K562 (cell line): ENCODE results near the gene OPCML. TPM values are rescaled to one million over a fixed set of nuclear protein-coding genes. Genes with fewer than 3 reads are reported as not detected.

Experiments
- ATAC-seq: fragments of 200-7000 bp; cut with Tn5 transposase; 3 replicates; pipeline ENCODE4 v1.9.1; 2020; ENCODE audit warnings: moderate library complexity
- BruUV-seq: library from RNA; stranded (reverse); fragments of 400-500 nt; replicated peaks from 2 replicates; lab custom pipeline; 2021; lab: Mats Ljungman, UMichigan
- CTCF ChIA-PET: fragments of 300-600 bp; formaldehyde crosslinking; extraction: SDS; loops from one replicate; lab custom pipeline; 2021; ENCODE audit warnings: low intra/inter-chr PET ratio; lab: Yijun Ruan, JAX
- POLR2A ChIA-PET: fragments of 300-600, 350-650 bp; sonication (Branson Sonifier 250); formaldehyde crosslinking; extraction: SDS; loops from one replicate; lab custom pipeline; 2021; ENCODE audit warnings: antibody characterized with exemption, inconsistent platforms; lab: Yijun Ruan, JAX
- DNase-seq, 4 experiments: peaks; one replicate each; pipeline versions ENCODE4 v3.0.0 to v3.0.0-alpha.2; 2011 to 2018; ENCODE audit warnings: low spot score in 3 of 4, mixed read lengths in 3 of 4; ENCODE audit errors: extremely low read depth in 1 of 4
- FAIRE-seq: peaks from 2 replicates; lab custom pipeline; 2011; peaks lifted over from hg19 to GRCh38; lab: Jason Lieb, UNC
- H2AFZ ChIP-seq: 2 replicates; pipeline ENCODE4 v1.6.0; 2011; ENCODE audit warnings: low read depth, low read length, control low read depth, inconsistent platforms
- H3K27ac ChIP-seq: fragments of 200-600 bp; 3 replicates; pipeline ENCODE4 v1.8.0; 2011; ENCODE audit warnings: low read depth, mild to moderate bottlenecking, control low read depth, inconsistent platforms, low read length, moderate library complexity, mixed read lengths; ENCODE audit errors: extremely low read depth
- H3K27me3 ChIP-seq, 2 experiments: fragments of 300-600 bp in 1 of 2; 2 replicates in 1 of 2; 3 replicates in 1 of 2; pipeline versions ENCODE4 v1.6.0 to v1.8.0; 2011; ENCODE audit warnings: inconsistent platforms in 2 of 2, low read length in 2 of 2, mild to moderate bottlenecking in 1 of 2, mixed read lengths in 1 of 2, moderate library complexity in 1 of 2; ENCODE audit not compliant: control insufficient read depth in 2 of 2, insufficient read depth in 2 of 2
- H3K36me3 ChIP-seq: fragments of 300-600 bp; 3 replicates; pipeline ENCODE4 v1.8.0; 2011; ENCODE audit warnings: mild to moderate bottlenecking, low read length, inconsistent platforms; ENCODE audit not compliant: control insufficient read depth, insufficient read depth
- H3K4me1 ChIP-seq, 2 experiments: fragments of 200-600 bp in 1 of 2; replicated peaks in 1 of 2; 2 replicates in 1 of 2; 3 replicates in 1 of 2; pipeline versions ENCODE4 v1.5.1 to v1.8.0; 2011; ENCODE audit warnings: inconsistent platforms in 2 of 2, low read length in 2 of 2, mild to moderate bottlenecking in 1 of 2, mixed read lengths in 1 of 2, moderate library complexity in 1 of 2; ENCODE audit not compliant: control insufficient read depth in 2 of 2, insufficient read depth in 2 of 2
- H3K4me2 ChIP-seq: 2 replicates; pipeline ENCODE4 v1.6.1; 2011; ENCODE audit warnings: low read length, control low read depth, inconsistent platforms, mixed read lengths; ENCODE audit not compliant: insufficient read depth
- H3K4me3 ChIP-seq: fragments of 200-600 bp; sonication (generic), shearing (Covaris generic); 2 replicates; pipeline ENCODE4 v1.5.1; 2016; ENCODE audit warnings: control low read depth, inconsistent platforms
- H3K79me2 ChIP-seq: fragments of 200-600 bp; 3 replicates; pipeline ENCODE4 v1.8.0; 2011; ENCODE audit warnings: low read length, inconsistent platforms; ENCODE audit not compliant: control insufficient read depth, insufficient read depth
- H3K9ac ChIP-seq, 2 experiments: 2 replicates each; pipeline versions ENCODE4 v1.6.0 to v1.6.1; 2011; ENCODE audit warnings: low read depth in 2 of 2, low read length in 2 of 2, control low read depth in 1 of 2, inconsistent platforms in 1 of 2, mild to moderate bottlenecking in 1 of 2, mixed read lengths in 1 of 2; ENCODE audit not compliant: insufficient read depth in 1 of 2
- H3K9me1 ChIP-seq: one replicate; pipeline ENCODE4 v1.6.0; 2011; ENCODE audit warnings: inconsistent platforms, mild to moderate bottlenecking, low read length, moderate library complexity; ENCODE audit not compliant: control insufficient read depth, insufficient read depth
- H3K9me3 ChIP-seq: replicated peaks from 2 replicates; pipeline ENCODE4 v1.5.1; 2011; ENCODE audit warnings: low read depth, low read length, inconsistent platforms; ENCODE audit not compliant: control insufficient read depth, insufficient read depth
- H4K20me1 ChIP-seq: replicated peaks from 2 replicates; pipeline ENCODE4 v1.6.1; 2011; ENCODE audit warnings: low read length, inconsistent platforms, mixed read lengths; ENCODE audit not compliant: control insufficient read depth, insufficient read depth
- KHSRP ChIP-seq: fragments of 450-650 bp; IDR thresholded peaks from 2 replicates; pipeline ENCODE4 v1.6.1; 2017
- PTTG1 ChIP-seq: fragments of 450-650 bp; IDR thresholded peaks from 2 replicates; pipeline ENCODE4 v1.6.1; 2016; ENCODE audit warnings: low read depth, mild to moderate bottlenecking, missing genetic modification characterization, missing compliant biosample characterization
- RERE ChIP-seq: sonication (generic); formaldehyde crosslinking; IDR thresholded peaks from 2 replicates; pipeline ENCODE4 v1.8.0; 2023; ENCODE audit warnings: missing genetic modification reagents, mild to moderate bottlenecking, borderline replicate concordance
- WGBS: fragments of 100-300 bp; shearing (Covaris generic); methylation state at CpG from one replicate; pipeline ENCODE4 v1.1.6; 2016; ENCODE audit warnings: low coverage, mixed read lengths; ENCODE audit not compliant: insufficient coverage; ENCODE audit errors: missing lambda C conversion rate; 5-methylcytosine and 5-hydroxymethylcytosine counted together
- in situ Hi-C: fragments of 300-500 bp; cut with MboI; formaldehyde crosslinking; loops from 4 replicates; pipeline ENCODE4 v1.15.0; 2018; ENCODE audit warnings: inconsistent platforms, mixed read lengths
- intact Hi-C: fragments of 100-400 bp; cut with micrococcal nuclease; formaldehyde crosslinking; loops from 2 replicates; pipeline ENCODE4 v1.14.2; 2022
- polyA plus RNA-seq, 8 experiments: library from polyadenylated mRNA; depleted of rRNA in 4 of 8; stranded (reverse) in 5 of 8; unstranded in 3 of 8; fragments of >200 nt; fragmentation: Nextera tagmentation in 2 of 8; fragmentation: Illumina TruSeq in 1 of 8; extraction: Ambion mirVana in 2 of 8; extraction: Trizol in 1 of 8; gene quantifications; 2 replicates each; pipeline versions ENCODE4 v1.2.1 to v1.2.3, GENCODE V29; 2011 to 2014; ENCODE audit warnings: inconsistent platforms in 1 of 8, missing spikeins in 1 of 8
- total RNA-seq, 7 experiments: library from RNA; depleted of rRNA in 6 of 7; stranded (reverse); fragments of >200 nt in 6 of 7; fragmentation: Illumina TruSeq in 2 of 7; extraction: Trizol in 2 of 7; gene quantifications; 2 replicates each; pipeline versions ENCODE4 v1.2.1 to v1.2.3, GENCODE V29; 2011 to 2021; ENCODE audit warnings: low replicate concordance in 1 of 7
- TF ChIP-seq, protein P1 (sequence below): fragments of 250-450 bp; sonication (Bioruptor Pico); IDR thresholded peaks from 2 replicates; pipeline ENCODE4 v1.5.0; 2021; ENCODE audit warnings: mild to moderate bottlenecking, borderline replicate concordance

Gene OPCML
- total and polyA plus RNA-seq, 9 of the 15 experiments (the other 6 are each of a cell fraction or from before 2014, with no cell fraction given) = not detected

DNA sequence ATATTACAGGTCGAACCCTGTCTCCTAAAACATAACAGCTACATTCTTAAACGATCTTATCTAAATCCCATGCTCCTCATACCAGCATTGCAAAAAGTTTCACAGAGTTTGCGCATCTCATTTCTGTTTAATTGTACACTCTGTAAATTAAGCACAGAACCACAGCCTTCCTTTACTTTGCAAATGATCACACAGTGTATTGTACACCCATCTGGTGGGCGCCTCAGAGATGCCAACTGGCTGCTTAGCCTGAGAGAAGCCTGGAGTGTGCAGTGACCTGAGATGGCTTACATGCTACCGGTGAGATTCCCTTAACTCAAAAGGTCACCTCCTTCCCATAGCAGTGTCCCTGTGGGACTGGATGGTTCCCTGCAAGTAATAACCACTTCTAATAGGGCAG lies 1077.3 kb downstream of the OPCML start:
- no peaks in the 10 kb centered on the region for H4K20me1 ChIP-seq
- H2AFZ ChIP-seq = no peak overlapping the region
- BruUV-seq = no TSS peak
- no peak overlapping the region for H3K27ac ChIP-seq
- TF ChIP-seq KHSRP (no peak), PTTG1 (tag) (no peak), RERE (no peak)
- TF ChIP-seq, protein P1, sequence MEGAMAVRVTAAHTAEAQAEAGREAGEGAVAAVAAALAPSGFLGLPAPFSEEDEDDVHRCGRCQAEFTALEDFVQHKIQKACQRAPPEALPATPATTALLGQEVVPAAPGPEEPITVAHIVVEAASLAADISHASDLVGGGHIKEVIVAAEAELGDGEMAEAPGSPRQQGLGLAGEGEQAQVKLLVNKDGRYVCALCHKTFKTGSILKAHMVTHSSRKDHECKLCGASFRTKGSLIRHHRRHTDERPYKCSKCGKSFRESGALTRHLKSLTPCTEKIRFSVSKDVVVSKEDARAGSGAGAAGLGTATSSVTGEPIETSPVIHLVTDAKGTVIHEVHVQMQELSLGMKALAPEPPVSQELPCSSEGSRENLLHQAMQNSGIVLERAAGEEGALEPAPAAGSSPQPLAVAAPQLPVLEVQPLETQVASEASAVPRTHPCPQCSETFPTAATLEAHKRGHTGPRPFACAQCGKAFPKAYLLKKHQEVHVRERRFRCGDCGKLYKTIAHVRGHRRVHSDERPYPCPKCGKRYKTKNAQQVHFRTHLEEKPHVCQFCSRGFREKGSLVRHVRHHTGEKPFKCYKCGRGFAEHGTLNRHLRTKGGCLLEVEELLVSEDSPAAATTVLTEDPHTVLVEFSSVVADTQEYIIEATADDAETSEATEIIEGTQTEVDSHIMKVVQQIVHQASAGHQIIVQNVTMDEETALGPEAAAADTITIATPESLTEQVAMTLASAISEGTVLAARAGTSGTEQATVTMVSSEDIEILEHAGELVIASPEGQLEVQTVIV = no peak
- in situ Hi-C loops (no loop called here), intact Hi-C loops (no loop called here)
- ATAC-seq (no peak), DNase-seq (no peak), FAIRE-seq (no peak)
- H3K9me1 ChIP-seq = no peaks in the 10 kb centered on the region
- POLR2A ChIA-PET = no interaction called here
- no peaks in the 10 kb centered on the region for H3K9me3 ChIP-seq
- H3K4me1 ChIP-seq = no peaks in the 10 kb centered on the region
- no peaks in the 10 kb centered on the region for H3K27me3 ChIP-seq
- CTCF ChIA-PET = no interaction called here
- no peak overlapping the region for H3K4me2 ChIP-seq
- 0% methylated on average over 5 of the region's 5 CpGs for WGBS
- no peaks in the 10 kb centered on the region for H3K79me2 ChIP-seq
- H3K36me3 ChIP-seq = no peaks in the 10 kb centered on the region
- no peak overlapping the region for H3K4me3 ChIP-seq
- no peak overlapping the region for H3K9ac ChIP-seq
